Activated CD4-positive, alpha-beta T cell treated with anti-CD3 and anti-CD28 coated beads, Interleukin-2, Interleukin-4, amounts not matched to agents 100 ng/mL and 50 ng/mL, durations not matched to agents 16 hours and 8 hours (primary cell): ENCODE measurements around the gene TRAPPC2.

Experiments used
- DNase-seq: peaks from one replicate; pipeline ENCODE4 v3.0.0-alpha.2; 2020; ENCODE audit warnings: low spot score

Gene TRAPPC2

GRCh38 chrX:13669246-13669737, 65.1 kb downstream of the TRAPPC2 start:
- DNase-seq, result peak; percentile 59

- DNase-seq, result no peak
Measured at GRCh38 chrX:13667919-13668318, 66.5 kb downstream of the TRAPPC2 start.

GRCh38 chrX:13666836-13667235, 67.6 kb downstream of the TRAPPC2 start:
- no peak for DNase-seq

GRCh38 chrX:13664020-13664419, 70.4 kb downstream of the TRAPPC2 start:
- DNase-seq, result no peak

- DNase-seq, result no peak
Measured at GRCh38 chrX:13662355-13662791, 72.0 kb downstream of the TRAPPC2 start.
